Left lung (tissue), 10 donors: ENCODE measurements around the gene NEO1. TPM values are rescaled to one million over a fixed set of nuclear protein-coding genes. Genes with fewer than 3 reads are reported as not detected.

Experiments used
- ATAC-seq: fragments of 200-7000 bp; cut with Tn5 transposase; one replicate; pipeline ENCODE4 v1.9.1; 2020; ENCODE audit warnings: moderate library complexity
- DNase-seq, 4 donors: peaks; one replicate each; pipeline ENCODE4 v3.0.0-alpha.2; 2013 to 2020
- H3K27ac ChIP-seq, 2 donors: fragments of 200-600 bp; sonication (generic) in 1 of 2; one replicate each; pipeline versions ENCODE4 v1.5.0 to v1.8.0; 2020 to 2021
- H3K27me3 ChIP-seq, 2 donors: fragments of 200-600 bp; sonication (generic) in 1 of 2; one replicate each; pipeline versions ENCODE4 v1.5.0 to v1.8.0; 2020 to 2021
- H3K36me3 ChIP-seq, 2 donors: fragments of 200-600 bp; sonication (generic) in 1 of 2; one replicate each; pipeline versions ENCODE4 v1.5.0 to v1.8.0; 2020 to 2021
- H3K4me1 ChIP-seq, 2 donors: fragments of 200-600 bp; one replicate each; pipeline ENCODE4 v1.8.0; 2021
- H3K4me3 ChIP-seq, 2 donors: fragments of 200-600 bp; sonication (generic) in 1 of 2; one replicate each; pipeline versions ENCODE4 v1.5.0 to v1.8.0; 2020 to 2021; ENCODE audit warnings: mild to moderate bottlenecking in 1 of 2
- H3K9me3 ChIP-seq, 2 donors: fragments of 200-600 bp; sonication (generic) in 1 of 2; one replicate each; pipeline versions ENCODE4 v1.5.0 to v1.8.0; 2020 to 2021
- CTCF ChIP-seq, 2 donors: fragments of 200-600 bp; sonication (generic) in 1 of 2; IDR thresholded peaks; one replicate each; pipeline versions ENCODE4 v1.5.0 to v1.8.0; 2021; ENCODE audit warnings: antibody characterized with exemption in 2 of 2
- intact Hi-C, 2 donors: fragments of 100-400 bp; cut with DNase I; formaldehyde crosslinking; loops; one replicate each; pipeline versions ENCODE4 v1.11.2 to v1.14.2; 2022
- polyA plus RNA-seq, 6 donors: library from polyadenylated mRNA; unstranded; fragments of 120-200 nt; gene quantifications; one replicate each; pipeline ENCODE4 v1.2.1, GENCODE V29; 2013; ENCODE audit not compliant: insufficient read length in 6 of 6
- total RNA-seq, 2 donors: library from RNA; stranded (reverse); fragmentation: NEBNext Ultra II Directional; extraction: Animal tissue kit (Norgen Biotek cat#: 25700); gene quantifications; one replicate each; pipeline ENCODE4 v1.2.1, GENCODE V29; 2021
- donor health status: DM: no; HTN: yes; CAD: no.
- donor health status: DM: no; HTN: no; CAD: no.

NEO1 gene
- total and polyA plus RNA-seq, 8 donors: 30.1 to 155 (median 110) TPM

- intact Hi-C loops: no loop called here
- Histone ChIP-seq H3K27me3 (peaks cover 0 to 19% of the 10 kb centered on the region in 2 donors), H3K9me3 (no peaks in the 10 kb centered on the region), H3K4me3 (no peak overlapping the region), H3K4me1 (no peaks in the 10 kb centered on the region), H3K36me3 (no peaks in the 10 kb centered on the region), H3K27ac (no peak overlapping the region)
- no peak for DNase-seq
- TF ChIP-seq CTCF (IDR thresholded peaks at IDR 0.05): no peak
- no peak for ATAC-seq
Measured at GRCh38 chr15:73028031-73028430, 24.2 kb upstream of the NEO1 start.

GRCh38 chr15:73028831-73029451, 23.3 kb upstream of the NEO1 start:
- no peaks in the 10 kb centered on the region for H3K9me3 ChIP-seq
- DNase-seq (no peak), ATAC-seq (no peak)
- peaks cover 0 to 15% of the 10 kb centered on the region in 2 donors for H3K27me3 ChIP-seq
- intact Hi-C loops: no loop called here
- H3K36me3 ChIP-seq: no peaks in the 10 kb centered on the region
- no peak for TF ChIP-seq CTCF (IDR thresholded peaks at IDR 0.05)
- H3K4me1 ChIP-seq: no peaks in the 10 kb centered on the region
- H3K27ac ChIP-seq: no peak overlapping the region
- H3K4me3 ChIP-seq: no peak overlapping the region

GRCh38 chr15:73030122-73030679, 22.1 kb upstream of the NEO1 start:
- H3K4me3 ChIP-seq: no peak overlapping the region
- H3K4me1 ChIP-seq: no peaks in the 10 kb centered on the region
- no peaks in the 10 kb centered on the region for H3K36me3 ChIP-seq
- peak; percentile 62 for ATAC-seq
- DNase-seq: peak in 2 of 4 donors; percentile 69 to 78
- H3K9me3 ChIP-seq: no peaks in the 10 kb centered on the region
- TF ChIP-seq CTCF (IDR thresholded peaks at IDR 0.05): no peak
- H3K27me3 ChIP-seq: peaks cover 0 to 15% of the 10 kb centered on the region in 2 donors
- intact Hi-C loops: no loop called here
- no peak overlapping the region for H3K27ac ChIP-seq

GRCh38 chr15:73031648-73032047, 20.6 kb upstream of the NEO1 start:
- H3K27me3 ChIP-seq: peaks cover 0 to 10% of the 10 kb centered on the region in 2 donors
- H3K27ac ChIP-seq: no peak overlapping the region
- H3K4me1 ChIP-seq: no peaks in the 10 kb centered on the region
- TF ChIP-seq CTCF (IDR thresholded peaks at IDR 0.05): no peak
- no peak for DNase-seq
- ATAC-seq: no peak
- no peaks in the 10 kb centered on the region for H3K36me3 ChIP-seq
- H3K9me3 ChIP-seq: no peaks in the 10 kb centered on the region
- no peak overlapping the region for H3K4me3 ChIP-seq
- intact Hi-C loops: no loop called here

- intact Hi-C loops: no loop called here
- no peaks in the 10 kb centered on the region for H3K36me3 ChIP-seq
- DNase-seq: no peak
- H3K4me1 ChIP-seq: no peaks in the 10 kb centered on the region
- no peak for TF ChIP-seq CTCF (IDR thresholded peaks at IDR 0.05)
- H3K9me3 ChIP-seq: no peaks in the 10 kb centered on the region
- H3K4me3 ChIP-seq: no peak overlapping the region
- peaks cover 0 to 16% of the 10 kb centered on the region in 2 donors for H3K27me3 ChIP-seq
- ATAC-seq: no peak
- no peak overlapping the region for H3K27ac ChIP-seq
Measured at GRCh38 chr15:73033611-73034010, 18.7 kb upstream of the NEO1 start.
